Activated CD8-positive, alpha-beta memory T cell treated with anti-CD3 and anti-CD28 coated beads, Interleukin-2, amount 50 U/mL, for 24 hours (primary cell): ENCODE results near the gene MOBP.

Experiments used
- DNase-seq: peaks from one replicate; pipeline ENCODE4 v3.0.0-alpha.2; 2020; ENCODE audit errors: extremely low read depth

MOBP gene

DNA sequence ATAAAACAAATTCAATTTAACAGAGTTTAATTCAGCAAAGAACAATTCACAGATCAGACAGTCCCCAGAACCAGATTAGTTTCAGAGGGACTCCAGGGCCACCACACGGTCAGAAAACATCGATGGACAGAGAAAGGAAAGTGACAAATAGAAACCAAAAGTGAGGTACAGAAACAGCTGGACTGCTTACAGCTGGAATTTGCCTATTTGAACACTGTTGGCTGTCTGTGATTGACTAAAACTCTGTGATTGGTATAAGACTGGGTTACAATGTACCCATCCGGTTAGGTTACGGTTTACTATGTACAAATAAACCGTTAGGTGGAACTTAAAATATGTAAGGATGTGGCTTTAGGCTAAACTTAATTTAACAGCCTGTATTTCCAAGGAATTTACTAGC is 30.3 kb downstream of the MOBP start:
- no peak for DNase-seq

DNA sequence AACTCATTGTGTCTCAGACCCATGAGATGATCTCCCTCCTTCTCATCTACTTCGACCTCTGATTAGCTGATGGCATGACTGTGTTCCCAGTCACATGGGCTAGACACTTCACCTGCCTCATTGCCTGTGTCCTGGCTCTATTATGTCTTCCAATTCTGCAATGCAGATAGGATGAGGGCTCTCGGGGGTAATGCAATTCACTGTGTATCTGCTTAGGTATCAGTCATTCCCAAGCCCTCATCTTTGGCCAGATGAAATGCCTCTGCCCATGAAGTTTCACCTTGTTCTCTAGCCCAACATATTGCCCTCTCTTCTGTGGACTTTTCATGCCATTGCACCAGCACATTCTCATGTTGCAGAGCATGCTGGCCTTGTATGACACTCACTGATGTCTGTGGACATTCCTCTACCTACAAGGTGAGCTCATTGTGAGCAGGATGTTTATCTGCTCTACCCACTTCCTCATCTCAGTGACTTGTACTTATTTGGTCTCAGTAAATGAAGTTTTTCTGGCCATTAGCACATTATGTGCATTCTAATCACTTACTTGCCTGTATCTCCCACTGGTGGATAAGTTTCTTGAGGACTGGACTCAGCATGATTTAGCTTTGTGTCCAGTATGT is 32.3 kb downstream of the MOBP start:
- no peak for DNase-seq

DNA sequence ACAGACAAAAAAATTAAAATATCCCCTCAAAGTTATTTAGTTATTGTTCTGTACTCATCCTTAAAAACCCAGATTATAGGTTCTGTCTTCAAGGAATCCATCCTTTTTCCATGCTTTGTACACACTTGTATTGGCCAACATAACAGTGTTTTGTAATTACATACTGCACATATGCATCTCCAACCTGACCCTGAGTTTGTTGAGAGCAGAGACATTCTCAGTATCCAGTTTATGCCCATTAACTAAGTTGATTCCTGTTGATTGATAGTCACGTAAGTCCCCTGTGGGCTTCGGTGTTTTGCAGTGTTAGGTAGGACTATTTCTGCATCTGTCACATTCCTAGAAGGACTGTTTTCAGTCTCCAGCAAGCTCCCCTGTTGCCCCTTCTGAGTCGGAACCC is 33.6 kb downstream of the MOBP start:
- no peak for DNase-seq

DNA sequence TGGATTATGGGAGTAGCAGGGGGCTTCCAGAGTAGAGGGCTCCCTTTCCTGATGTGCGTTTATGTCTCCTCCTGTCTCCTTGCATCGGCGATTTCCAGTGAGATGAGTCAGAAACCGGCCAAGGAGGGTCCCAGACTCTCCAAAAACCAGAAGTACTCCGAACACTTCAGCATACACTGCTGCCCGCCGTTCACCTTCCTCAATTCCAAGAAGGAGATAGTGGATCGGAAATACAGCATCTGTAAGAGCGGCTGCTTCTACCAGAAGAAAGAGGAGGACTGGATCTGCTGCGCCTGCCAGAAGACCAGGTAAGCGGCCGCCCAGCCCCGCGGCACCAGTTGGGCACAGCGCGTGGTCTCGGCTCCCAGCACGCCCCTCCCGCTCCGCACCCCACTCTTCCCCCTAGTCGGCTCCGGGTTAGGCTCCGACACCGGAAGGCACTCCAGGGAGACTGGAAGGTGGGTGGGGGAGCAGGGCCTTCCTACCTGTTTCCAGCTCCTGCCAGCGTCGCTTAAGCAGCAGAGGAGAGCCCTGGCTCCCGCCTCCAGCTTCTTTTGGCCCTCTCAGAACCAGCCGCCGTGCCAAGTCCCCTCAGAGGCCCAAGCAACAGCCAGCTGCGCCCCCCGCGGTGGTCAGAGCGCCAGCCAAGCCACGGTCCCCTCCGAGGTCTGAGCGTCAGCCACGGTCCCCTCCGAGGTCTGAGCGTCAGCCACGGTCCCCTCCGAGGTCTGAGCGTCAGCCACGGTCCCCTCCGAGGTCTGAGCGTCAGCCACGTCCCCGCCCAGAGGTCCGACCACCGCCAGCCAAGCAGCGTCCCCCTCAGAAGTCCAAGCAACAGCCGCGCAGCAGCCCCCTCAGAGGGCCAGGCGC is 34.7 kb downstream of the MOBP start:
- DNase-seq = no peak

DNA sequence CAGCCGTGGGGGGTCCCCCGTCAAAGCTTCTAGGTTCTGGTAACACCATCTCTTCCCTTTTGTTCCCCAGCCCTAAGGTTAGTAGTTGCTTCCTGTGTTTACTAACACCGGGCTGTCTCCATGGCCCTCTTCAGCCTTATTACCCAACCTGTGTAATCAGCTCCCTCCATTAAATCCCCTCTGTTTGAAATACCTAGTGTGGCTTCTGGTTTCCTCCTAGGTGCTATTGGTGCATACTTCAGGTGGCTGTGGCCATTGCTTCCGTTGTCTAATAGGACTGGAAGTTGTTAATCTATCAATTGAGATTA is 35.3 kb downstream of the MOBP start:
- DNase-seq = no peak

DNA sequence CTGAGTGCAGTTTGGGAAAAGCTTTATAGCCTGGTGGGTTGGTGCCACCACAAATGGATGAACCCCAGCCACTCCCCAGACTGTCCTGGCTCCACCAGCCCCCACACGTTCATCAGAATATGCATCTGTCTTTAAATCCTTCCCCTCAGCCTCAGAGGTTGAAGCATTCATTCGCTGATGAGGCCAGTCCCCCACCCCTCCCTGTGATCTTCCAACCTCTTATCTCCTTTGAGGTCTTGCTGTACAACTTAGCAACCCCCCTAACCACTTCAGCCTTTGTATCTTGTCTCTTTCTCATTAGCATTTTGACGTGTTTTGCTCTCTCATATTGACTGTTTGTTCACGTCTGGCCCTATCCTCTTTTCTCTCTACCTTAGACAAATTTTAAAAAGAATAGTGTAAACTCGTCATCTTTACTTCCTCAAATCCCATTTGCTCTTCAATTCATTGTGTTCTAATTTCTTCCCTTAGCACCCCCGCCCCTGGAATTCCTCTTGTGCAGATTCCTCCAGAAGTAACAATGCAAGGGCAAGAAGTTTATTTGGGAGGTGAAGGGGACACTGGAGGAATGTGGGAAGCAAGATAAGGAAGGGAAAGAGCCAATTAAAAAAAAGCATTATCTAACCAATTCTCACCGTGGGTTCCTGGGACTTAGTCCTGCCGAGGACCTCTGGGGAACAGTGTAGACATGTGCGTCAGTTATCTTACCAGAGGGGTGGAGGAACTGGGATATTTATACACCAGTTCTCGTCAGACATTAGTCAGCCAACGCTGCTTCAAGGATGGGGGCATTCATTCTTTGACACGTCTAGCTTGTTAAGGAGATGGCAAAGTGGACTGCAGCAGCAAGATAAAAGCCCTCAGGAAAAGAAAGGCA is 38.6 kb downstream of the MOBP start:
- DNase-seq = no peak

DNA sequence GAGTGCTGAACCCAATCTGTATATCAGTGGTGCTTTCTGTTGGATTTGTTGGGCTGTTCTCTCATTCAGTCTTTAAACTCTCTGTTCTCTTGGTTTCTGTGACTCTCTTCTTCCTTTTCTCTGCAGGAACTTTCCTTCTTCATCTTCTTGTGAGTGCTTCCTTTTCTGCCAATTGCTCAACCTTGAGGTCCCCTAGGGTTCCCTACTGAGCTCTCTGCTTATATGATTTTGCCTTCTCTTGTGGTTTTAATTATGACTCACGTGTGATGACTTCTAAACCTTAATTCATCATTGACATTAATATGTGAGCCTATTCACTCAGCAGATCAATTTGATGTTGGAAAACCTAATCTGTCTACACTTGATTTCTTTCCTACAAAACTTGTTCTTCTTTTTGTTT is 39.4 kb downstream of the MOBP start:
- DNase-seq = no peak

DNA sequence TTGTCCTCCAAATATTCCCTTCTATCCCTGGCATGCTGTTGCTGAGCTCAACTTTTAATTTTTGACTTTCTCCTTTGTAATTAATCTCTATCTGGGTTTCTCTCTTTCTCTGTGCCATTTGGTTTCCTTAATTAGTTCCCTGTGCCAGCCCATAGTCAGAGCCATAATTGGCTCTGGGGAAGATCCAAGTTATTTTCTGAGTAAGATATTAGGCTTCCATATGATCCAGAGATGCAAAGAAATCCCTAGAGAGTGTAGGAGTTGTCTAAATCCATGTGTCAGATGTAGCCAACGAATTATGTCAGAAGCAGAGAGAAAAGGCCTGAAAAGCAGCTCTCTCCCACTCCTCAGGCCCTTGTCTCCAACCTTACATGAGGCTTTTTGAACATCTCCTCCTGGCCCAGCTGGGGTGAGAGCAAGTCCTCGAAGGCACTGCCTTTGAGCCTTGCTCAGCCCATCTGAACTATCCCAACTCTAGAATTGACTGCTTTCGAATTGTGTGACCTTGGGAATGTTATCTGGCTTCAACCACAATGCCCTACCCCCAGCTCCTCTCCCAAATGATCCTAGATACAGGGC is 46.4 kb downstream of the MOBP start:
- no peak for DNase-seq

DNA sequence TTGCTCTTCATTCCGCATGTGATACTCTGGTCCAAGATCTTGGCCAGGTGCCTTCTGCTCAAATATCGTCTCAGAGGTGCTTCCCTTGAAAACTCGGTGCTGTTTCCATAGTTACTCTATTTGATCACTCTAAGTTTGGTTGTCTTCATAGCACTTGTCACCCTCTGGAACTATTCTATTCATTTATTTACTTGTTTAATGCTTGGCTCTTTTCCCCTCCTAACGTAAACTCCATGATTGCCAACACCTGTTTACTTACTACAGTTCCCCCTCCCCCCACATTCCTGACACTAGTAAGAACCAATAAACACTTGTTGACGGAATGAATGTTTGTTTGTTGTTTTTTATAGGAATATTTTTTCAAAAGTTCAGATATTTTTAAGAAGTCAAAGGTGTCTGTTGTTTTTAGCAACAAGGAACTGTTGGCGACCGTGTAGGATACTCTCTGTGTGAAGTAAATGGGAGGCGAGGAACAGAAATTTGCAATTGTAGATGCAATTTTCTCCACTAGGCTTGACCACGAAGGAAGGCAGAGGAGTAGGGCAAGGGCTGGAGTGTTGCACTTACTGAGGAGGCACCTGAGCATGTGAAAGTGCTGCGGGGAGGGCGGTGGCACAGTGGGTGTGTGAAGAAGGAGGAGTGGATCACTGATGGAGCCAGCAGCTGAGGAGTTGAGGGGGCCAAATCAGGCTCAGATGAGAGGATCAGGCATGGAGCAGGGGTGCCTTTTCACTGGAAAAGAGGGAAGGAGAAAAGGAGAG is 48.4 kb downstream of the MOBP start:
- no peak for DNase-seq

DNA sequence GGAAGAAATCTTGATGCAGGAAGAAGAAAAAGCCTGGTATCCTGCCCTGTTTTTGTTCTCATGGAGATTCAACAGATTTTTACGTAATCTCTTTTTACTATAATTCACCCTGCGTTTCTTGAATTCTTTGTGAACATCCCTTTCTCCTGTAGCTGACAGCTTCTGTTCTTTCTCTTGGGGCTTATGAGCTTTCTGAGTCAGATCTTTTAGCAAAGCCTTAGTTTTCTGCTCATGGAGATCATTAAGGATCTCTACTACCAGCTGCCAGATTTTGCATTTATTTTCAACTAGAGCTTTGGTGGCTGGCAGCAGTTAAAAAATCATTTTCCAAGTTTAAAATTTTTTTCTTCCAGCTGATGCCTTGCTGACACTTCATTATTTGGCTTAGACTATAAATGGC is 51.6 kb downstream of the MOBP start:
- no peak for DNase-seq

DNA sequence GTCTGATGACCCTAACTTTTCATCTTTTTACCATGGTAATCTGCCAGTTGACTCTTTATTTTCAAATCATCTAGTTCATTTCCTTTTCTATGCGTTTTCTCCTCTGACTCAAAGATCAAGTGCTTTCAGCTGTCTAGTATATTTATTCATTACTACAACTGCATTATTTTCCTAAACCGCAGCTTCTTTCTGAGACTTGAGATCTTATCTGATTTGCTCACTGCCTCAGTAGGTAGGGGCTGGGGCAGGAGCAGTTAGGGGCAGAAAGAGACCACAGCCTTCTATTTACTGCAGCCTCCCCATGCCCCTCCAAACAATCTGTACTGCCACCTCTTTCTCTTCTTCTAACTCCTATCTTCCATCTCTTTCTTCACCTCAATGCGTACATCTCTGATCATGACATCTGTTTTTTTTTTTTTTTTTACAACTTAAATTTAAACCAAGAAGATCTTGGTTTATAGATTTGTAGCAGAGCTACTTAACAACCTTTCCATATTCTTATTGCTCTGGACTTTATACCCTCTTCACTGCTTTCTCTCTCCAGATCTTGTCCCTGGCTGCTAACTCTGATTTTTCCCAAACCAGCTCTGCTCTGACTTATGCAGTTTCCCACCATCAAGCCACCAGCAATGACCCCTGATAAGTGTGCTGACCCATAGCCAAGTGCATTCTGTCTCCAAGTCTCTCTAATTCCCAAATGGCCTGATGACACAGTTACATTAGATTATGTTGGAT is 52.2 kb downstream of the MOBP start:
- DNase-seq = no peak

DNA sequence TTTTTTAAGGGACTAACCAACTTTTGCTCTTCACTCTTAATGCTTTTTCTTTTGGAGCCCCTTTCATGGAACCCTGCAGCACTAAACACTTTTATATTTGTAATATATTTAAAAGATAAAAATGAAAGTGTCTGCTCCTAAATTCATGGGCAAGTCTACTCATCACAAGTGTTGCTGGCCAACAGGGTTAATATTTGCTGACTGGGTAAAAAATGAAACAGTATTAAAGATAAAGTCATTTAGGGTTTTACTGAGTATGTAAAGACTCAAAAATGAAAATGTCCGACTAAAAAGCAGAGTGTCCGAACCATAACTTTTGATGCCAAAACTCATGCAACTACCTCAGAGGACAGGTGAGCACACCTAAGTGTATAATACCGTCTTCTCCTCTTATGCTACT is 54.0 kb downstream of the MOBP start:
- no peak for DNase-seq

DNA sequence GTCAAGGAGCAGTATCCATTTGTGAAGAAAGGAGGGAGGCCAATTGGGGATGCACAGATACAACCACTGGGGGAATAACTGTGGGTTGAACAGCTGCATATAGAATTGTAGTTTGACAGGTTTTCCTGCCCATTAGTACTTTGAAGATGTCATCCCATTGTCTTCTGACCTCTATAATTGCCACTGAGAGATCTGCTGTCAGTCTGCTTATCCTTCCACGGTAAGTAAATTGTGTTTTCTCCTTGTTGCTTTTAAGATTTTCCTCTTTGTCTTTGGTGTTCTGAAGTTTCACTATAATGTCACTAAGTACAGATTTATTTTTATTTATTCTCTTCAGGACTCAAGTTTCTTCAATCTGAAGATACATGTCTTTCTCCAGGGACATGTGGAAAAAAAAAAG is 56.6 kb downstream of the MOBP start:
- no peak for DNase-seq

DNA sequence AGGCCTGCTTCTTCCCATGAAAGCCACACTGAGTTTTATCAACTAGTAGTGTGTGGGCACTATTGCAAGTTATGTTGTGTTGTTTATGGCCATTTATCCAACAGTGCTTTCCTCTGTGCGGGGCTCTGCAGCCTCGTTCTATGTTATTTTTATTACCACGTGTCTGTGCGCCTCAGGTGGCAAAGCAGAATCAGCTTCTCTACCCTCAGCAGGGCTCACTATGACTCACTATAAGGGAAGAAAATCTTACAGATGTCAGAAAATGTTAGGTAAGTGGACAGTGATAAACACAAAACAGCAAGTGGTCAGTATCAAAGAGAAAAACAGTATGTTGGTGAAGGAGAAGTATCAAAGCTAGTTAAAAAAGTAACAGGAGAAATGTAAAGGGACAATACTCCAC is 61.4 kb downstream of the MOBP start:
- DNase-seq = no peak

DNA sequence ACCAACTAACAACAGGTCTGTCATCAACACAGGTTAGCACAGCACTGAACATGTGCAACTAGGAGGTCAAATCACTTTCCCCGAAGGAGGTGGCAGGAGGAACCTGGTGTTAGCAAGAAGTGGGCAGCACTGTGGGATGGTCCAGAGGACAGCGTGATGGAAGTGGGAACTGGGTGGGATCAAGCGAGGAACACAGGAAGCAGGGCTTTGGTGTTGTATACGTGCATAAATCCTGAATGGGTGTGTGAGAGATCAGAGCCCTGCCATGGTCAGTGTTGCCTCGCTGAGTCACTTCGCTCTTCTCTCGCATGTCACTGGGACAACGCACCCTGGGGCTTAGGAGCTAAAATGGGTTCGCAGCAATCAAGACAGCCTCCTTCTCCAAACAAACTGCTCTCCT is 62.1 kb downstream of the MOBP start:
- no peak for DNase-seq

DNA sequence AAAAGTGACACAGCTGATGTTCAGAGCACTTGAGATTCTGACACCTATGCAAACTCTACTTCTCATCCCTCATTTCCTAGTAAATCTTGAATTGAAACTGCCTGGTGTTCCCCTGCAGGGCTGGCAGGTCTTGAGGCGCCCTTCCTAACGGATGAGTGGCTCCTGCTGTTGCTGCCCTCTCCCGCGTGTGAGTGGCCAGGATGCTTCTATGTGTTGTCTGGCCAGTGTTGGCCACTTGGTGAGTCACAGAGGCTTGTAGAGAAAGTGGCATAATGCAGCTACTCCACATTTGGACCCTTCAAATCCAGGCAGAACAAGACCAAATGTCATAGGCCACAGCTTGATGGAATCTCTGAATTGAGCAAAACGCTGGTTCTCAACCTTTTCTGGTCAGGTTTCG is 63.6 kb downstream of the MOBP start:
- no peak for DNase-seq

DNA sequence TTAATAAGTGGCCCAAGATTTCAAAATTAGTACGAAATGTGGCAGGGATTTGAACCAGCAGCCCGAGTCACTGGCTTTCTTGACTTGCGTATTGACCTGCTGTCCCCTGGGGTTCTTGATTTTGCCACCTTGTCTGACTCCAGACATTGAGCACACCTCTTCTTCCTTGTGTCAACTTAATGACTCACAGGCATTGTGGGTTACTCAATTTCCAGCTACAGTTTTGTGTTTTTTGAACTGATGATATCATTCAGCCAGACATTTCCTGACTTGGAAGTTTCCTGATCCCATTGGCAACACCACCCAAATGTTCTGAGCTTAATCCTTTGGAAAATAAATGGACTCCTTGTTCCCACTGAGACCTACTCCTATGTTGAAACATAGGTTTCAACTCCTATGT is 64.2 kb downstream of the MOBP start:
- DNase-seq = no peak

DNA sequence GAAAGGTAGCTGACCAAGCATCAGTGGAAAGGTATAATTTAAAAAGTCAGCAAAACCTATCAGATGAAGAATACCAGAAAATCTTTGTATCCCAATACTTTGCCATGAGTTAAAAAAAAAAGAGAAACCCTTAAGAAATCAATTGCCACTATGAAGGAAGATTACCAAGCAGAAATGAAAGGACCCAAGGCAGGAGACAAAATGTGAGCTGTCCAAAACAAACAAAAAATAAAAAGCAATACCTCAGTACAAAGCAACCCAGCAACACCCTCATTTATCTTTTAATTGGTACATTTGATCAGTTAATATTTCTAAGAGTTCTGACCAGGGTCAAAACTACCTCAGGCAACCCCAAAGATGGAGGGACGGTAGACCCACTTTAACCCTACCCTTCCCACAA is 65.3 kb downstream of the MOBP start:
- no peak for DNase-seq

DNA sequence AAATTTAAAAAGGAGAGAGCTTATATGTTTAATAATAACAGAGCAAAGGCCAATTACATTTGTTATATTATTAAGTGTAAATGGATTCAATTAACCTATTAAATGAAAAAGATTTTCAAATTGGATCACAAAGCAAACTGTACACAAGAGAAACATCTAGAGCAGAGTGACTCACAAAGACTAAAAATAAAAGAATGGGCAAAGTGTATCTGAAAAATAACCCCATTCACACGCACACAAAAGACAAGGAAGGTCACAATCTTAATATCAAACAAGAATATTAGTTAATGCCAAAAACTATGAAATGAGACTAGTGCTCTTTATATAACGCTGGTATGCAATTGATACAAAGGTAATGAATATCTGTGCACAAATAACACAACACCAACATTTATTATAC is 65.7 kb downstream of the MOBP start:
- DNase-seq = no peak

DNA sequence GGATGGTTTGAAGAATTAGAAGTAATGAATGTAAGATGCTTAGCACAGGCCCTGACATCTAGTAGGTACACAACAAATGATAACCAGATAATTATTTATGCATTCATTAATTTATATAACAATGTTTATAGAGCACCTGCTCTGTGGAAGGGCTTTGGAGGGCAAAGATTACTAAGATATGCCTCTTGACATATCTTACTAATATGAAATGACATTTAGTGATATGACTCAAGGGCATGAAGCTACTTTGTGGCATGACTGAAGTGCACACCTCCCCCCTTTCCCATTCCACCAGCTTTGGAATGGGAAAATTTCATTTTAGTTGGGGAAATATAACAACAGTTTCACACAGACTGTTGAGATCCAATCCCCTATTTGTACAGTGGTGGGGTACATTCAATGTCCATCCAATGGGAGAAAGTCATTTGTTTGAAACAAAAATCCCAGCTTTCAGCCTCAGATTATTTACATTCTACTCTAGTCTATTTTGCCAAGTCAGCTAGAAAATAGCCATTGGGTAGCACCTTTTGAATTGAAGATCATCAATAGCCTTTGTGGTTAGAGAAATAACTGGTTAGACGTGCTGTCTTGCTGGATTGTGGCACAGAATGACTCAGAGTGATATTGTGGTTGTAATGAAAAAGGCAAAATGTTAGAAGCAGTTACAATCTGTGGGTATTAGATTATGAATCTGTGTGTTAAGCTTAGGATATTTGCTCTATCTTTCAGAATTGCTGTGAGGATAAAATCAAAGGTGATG is 72.9 kb downstream of the MOBP start:
- no peak for DNase-seq
